H1 (cell line): ENCODE results near the gene ALPK3. TPM values are rescaled to one million over a fixed set of nuclear protein-coding genes. Genes with fewer than 3 reads are reported as not detected.

Source experiments
- CHD7 ChIP-seq: fragments of 300-600 bp; sonication (generic); IDR thresholded peaks from 2 replicates; pipeline ENCODE4 v1.7.1; 2012; ENCODE audit warnings: low read length, moderate library complexity, mild to moderate bottlenecking, inconsistent platforms; ENCODE audit not compliant: insufficient replicate concordance
- MAFK ChIP-seq: IDR thresholded peaks from 2 replicates; pipeline ENCODE4 v1.6.1; 2012; ENCODE audit warnings: low read depth, mild to moderate bottlenecking, improper control_type of control experiment, low read length
- polyA plus RNA-seq, 7 experiments: library from polyadenylated mRNA; depleted of rRNA in 3 of 7; stranded (reverse) in 5 of 7; unstranded in 2 of 7; fragments of >200 nt in 5 of 7; fragments of 200-250 nt in 2 of 7; gene quantifications; 1 replicate in 5 of 7; 2 replicates in 1 of 7; 4 replicates in 1 of 7; pipeline versions ENCODE4 v1.2.1 to v1.2.3, GENCODE V29; 2011 to 2013; ENCODE audit warnings: missing spikeins in 2 of 7, mixed read lengths in 2 of 7
- total RNA-seq: library from RNA; stranded (reverse); fragmentation: NEBNext Ultra II Directional; extraction: Animal tissue kit (Norgen Biotek cat#: 25700); gene quantifications from 2 replicates; pipeline ENCODE4 v1.2.1, GENCODE V29; 2021

Gene ALPK3
- total and polyA plus RNA-seq, 2 of the 8 experiments (the other 6 are each of a cell fraction or from before 2014, with no cell fraction given): 4.4 to 19.2 TPM

GRCh38 chr15:84807228-84807627 lies 9.9 kb upstream of the ALPK3 start (continued):
- TF ChIP-seq CHD7 (no peak), MAFK (no peak)
- TF ChIP-seq, all 59 proteins: peak for 0
